ENCODE data around the gene HS6ST3.

HS6ST3 gene

DNA sequence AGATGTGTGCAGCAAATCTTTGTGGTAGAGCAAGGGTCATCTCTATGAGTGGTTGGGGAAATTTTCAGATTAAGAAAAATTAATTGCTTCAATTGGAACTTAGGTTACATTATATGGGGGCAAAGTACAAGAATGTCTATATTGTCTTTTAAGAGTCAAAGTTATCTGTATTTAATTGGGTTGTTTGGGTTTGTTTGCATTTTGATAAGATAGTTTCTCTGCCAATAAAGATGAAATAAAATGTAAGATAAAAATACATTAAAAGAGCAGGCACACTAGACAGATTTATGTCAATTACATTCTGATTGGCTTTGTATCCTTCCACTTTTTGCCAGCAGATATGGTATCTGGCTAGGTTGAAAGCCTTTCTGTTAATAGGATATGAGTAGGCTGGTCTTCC is 587.1 kb downstream of the HS6ST3 start:
- TF ChIP-seq, protein P1, sequence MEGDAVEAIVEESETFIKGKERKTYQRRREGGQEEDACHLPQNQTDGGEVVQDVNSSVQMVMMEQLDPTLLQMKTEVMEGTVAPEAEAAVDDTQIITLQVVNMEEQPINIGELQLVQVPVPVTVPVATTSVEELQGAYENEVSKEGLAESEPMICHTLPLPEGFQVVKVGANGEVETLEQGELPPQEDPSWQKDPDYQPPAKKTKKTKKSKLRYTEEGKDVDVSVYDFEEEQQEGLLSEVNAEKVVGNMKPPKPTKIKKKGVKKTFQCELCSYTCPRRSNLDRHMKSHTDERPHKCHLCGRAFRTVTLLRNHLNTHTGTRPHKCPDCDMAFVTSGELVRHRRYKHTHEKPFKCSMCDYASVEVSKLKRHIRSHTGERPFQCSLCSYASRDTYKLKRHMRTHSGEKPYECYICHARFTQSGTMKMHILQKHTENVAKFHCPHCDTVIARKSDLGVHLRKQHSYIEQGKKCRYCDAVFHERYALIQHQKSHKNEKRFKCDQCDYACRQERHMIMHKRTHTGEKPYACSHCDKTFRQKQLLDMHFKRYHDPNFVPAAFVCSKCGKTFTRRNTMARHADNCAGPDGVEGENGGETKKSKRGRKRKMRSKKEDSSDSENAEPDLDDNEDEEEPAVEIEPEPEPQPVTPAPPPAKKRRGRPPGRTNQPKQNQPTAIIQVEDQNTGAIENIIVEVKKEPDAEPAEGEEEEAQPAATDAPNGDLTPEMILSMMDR (conservative IDR thresholded peaks at IDR 0.05; ENCODE audit: low read length) = no peak
- no peak overlapping the region for H3K4me3 ChIP-seq (ENCODE audit: low read length)
- DNase-seq (ENCODE audit: low read depth) = no peak

DNA sequence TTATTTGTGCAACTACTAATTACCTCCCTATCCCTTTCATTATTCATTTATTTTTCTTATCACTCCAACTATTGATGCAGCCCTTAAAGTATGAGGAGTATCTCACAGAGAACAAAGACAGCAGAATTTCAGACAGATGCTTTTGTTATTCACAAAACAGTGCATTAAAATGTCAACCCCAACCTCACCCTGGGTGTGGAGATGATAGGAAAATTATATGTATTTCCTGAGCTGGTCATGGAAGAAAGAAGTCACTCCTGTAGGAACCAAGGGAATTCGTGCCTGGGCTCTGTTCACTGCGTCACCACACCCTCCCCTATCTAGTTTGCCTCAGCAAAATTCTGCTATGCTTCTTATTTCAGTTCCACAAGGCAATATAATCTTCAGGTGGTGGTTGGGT is 588.9 kb downstream of the HS6ST3 start:
- TF ChIP-seq, protein P1 (conservative IDR thresholded peaks at IDR 0.05; ENCODE audit: low read length) = no peak
- no peak overlapping the region for H3K4me3 ChIP-seq (ENCODE audit: low read length)
- no peak for DNase-seq (ENCODE audit: low read depth)

DNA sequence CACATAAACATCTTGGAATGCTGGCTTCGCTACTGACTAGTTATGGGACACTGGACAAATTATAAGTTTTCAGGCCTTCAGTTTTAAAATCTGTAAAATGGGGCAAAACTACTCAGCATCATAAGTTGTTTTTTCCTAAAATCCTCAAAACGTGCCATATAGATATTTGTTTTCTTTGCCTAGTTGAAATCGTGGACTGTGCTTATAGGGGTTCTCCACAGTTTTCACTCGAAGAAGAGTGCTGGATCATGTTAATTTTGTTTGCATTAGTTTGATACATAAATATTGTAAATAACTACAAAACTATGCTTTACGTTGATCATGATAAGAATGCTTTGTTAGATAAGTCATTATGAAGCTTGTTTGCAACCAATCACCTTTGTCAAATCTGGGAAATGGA is 591.0 kb downstream of the HS6ST3 start:
- DNase-seq (ENCODE audit: low read depth) = no peak
- TF ChIP-seq, protein P1 (conservative IDR thresholded peaks at IDR 0.05; ENCODE audit: low read length) = no peak
- H3K4me3 ChIP-seq (ENCODE audit: low read length) = no peak overlapping the region

DNA sequence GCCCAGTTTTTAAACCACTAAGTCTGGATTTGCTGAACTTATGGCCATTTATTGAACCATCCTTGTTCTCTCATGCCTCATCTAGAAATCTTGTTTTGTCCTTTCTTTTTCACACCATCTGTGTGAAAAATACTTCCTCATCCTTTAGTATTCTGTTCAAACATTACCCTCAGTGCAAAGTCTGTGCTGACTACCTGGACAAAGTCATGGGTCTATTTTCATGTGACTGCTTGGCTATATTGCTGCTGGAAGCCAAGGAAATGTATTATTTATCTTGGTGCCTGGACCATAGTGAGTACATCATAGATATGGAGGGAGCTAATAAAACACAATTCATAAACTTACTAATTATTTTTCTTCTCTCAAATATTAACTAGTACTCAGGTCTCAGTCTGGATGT is 591.9 kb downstream of the HS6ST3 start:
- TF ChIP-seq, protein P1 (conservative IDR thresholded peaks at IDR 0.05; ENCODE audit: low read length) = no peak
- DNase-seq (ENCODE audit: low read depth) = no peak
- no peak overlapping the region for H3K4me3 ChIP-seq (ENCODE audit: low read length)

DNA sequence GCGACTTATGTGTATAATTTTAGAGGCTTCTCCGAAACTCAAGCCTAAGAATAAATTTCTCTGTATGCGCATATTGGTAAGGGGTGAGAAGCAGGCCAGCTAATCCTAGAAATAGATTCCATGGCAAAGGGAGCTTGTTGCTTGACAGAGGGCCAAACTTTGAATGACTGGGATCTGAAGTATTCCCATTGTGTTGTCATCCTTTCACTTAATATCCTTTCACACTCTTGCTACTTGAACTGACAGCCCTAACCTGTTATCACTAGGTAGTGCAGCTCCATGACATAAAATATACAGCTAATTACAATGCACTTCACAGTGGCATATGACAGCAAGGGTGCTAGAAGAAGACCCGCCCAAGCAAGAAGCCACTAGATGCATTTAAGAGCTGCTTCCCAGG is 594.6 kb downstream of the HS6ST3 start:
- TF ChIP-seq, protein P1 (conservative IDR thresholded peaks at IDR 0.05; ENCODE audit: low read length) = no peak
- no peak for DNase-seq (ENCODE audit: low read depth)

DNA sequence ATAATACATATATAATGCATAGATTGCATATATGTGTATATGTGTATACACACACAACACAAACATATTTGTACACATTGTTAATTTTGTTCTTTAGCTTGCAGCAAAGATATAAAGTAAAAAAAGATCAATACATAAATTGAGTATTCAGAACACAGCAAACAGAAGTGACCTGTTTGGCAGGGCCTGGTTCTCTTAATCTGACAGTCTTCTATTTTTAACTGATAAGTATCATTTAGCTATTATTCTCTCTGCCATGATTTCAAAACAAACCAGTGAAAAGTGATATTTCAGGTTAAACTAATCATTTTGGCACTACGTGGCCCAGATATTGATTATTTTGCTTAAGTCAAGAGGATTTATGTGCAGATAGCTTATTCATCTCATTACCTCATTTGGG is 595.0 kb downstream of the HS6ST3 start:
- DNase-seq (ENCODE audit: low read depth) = no peak
- no peak overlapping the region for H3K4me3 ChIP-seq (ENCODE audit: low read length)
- TF ChIP-seq, protein P1 (conservative IDR thresholded peaks at IDR 0.05; ENCODE audit: low read length) = no peak

More for the DNA sequence above, 594.6 kb downstream of the HS6ST3 start:
- H3K4me3 ChIP-seq (ENCODE audit: low read length) = no peak overlapping the region

DNA sequence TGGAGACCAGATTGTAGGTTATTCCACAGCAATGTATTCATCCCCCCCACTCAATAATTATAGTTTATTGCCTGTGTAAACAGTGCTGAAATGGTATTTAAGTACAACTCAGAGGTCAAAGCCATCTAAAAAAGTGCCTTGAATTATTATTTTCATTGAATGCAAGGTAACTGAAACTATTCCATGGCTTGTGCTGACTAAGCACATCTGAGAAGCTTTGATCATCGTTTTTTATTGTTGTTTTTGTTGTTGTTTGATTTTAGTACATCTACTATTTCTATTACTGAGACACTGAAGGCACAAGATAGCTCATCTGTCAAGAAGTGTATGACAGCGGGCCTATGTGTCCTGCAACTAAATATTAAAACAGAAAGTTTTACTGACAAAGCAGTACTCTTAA is 596.4 kb downstream of the HS6ST3 start:
- no peak for DNase-seq (ENCODE audit: low read depth)
- TF ChIP-seq, protein P1 (conservative IDR thresholded peaks at IDR 0.05; ENCODE audit: low read length) = no peak
- H3K4me3 ChIP-seq (ENCODE audit: low read length) = no peak overlapping the region

Measured in AG10803 (cell line).